T-helper 22 cell (primary cell): Measurements from ENCODE around the gene FAM216A.
"Not testable (repeated sequence)": the region's sequence is repeated elsewhere in the genome, so short reads cannot be mapped to it uniquely, and the experiment has no call there.

Experiments
- DNase-seq: peaks from one replicate; pipeline ENCODE4 v3.0.0-alpha.2; 2020; ENCODE audit warnings: low read depth

The FAM216A gene

GRCh38 chr12:110468214-110469048 lies at the start of gene FAM216A, which contains the start of gene GPN3:
Gene FAM216A (plus strand): TSS chr12:110468845. CDS start chr12:110468876, 31 bp downstream.
Gene GPN3 (minus strand): TSS chr12:110468257. CDS start chr12:110468203, 54 bp downstream.
- DNase-seq, result peak; percentile 92

GRCh38 chr12:110420644-110421043 lies 48.0 kb upstream of the FAM216A start:
- not testable (repeated sequence) for DNase-seq

GRCh38 chr12:110421159-110421661 lies 47.4 kb upstream of the FAM216A start:
- DNase-seq, result no peak

- no peak for DNase-seq
Measured at GRCh38 chr12:110421701-110422100, 46.9 kb upstream of the FAM216A start.

- DNase-seq, result no peak
Measured at GRCh38 chr12:110424237-110424636, 44.4 kb upstream of the FAM216A start.

- DNase-seq, result no peak
Measured at GRCh38 chr12:110426406-110426805, 42.2 kb upstream of the FAM216A start.

- not testable (repeated sequence) for DNase-seq
Measured at GRCh38 chr12:110429676-110430075, 39.0 kb upstream of the FAM216A start.

- no peak for DNase-seq
Measured at GRCh38 chr12:110431957-110432587, 36.6 kb upstream of the FAM216A start.

- DNase-seq, result no peak
Measured at GRCh38 chr12:110436231-110436630, 32.4 kb upstream of the FAM216A start.

GRCh38 chr12:110444455-110444854 lies 24.2 kb upstream of the FAM216A start:
- no peak for DNase-seq

- peak; percentile 90 for DNase-seq
Measured at GRCh38 chr12:110449799-110450497, 18.7 kb upstream of the FAM216A start, which contains the start of gene ARPC3. Gene ARPC3 (minus strand): TSS chr12:110450337. CDS start chr12:110450260, 77 bp downstream.

- DNase-seq, result no peak
Measured at GRCh38 chr12:110451263-110451662, 17.4 kb upstream of the FAM216A start.

GRCh38 chr12:110453569-110454296 lies 14.9 kb upstream of the FAM216A start:
- no peak for DNase-seq

- no peak for DNase-seq
Measured at GRCh38 chr12:110458756-110459155, 9.9 kb upstream of the FAM216A start.

GRCh38 chr12:110461189-110461588 lies 7.5 kb upstream of the FAM216A start:
- not testable (repeated sequence) for DNase-seq

GRCh38 chr12:110465024-110465423 lies 3.6 kb upstream of the FAM216A start:
- no peak for DNase-seq

GRCh38 chr12:110465765-110466164 lies 2.9 kb upstream of the FAM216A start:
- not testable (repeated sequence) for DNase-seq

- no peak for DNase-seq
Measured at GRCh38 chr12:110466791-110467190, 1.9 kb upstream of the FAM216A start.

- DNase-seq, result no peak
Measured at GRCh38 chr12:110467847-110468213, 815 bp upstream of the FAM216A start.

- no peak for DNase-seq
Measured at GRCh38 chr12:110475426-110475825, 6.8 kb downstream of the FAM216A start.

- no peak for DNase-seq
Measured at GRCh38 chr12:110498984-110499706, 30.5 kb downstream of the FAM216A start.
